Breast epithelium (tissue), 3 donors: ENCODE measurements around the gene RIPPLY3.

Source experiments
- POLR2A ChIP-seq: fragments of 450-650 bp; IDR thresholded peaks from one replicate; pipeline ENCODE4 v1.6.1; 2016; ENCODE audit warnings: antibody characterized with exemption, mild to moderate bottlenecking, moderate library complexity
- TF ChIP-seq, protein P1 (sequence below), 3 donors: fragments of 450-650 bp; IDR thresholded peaks; one replicate each; pipeline ENCODE4 v1.5.1; 2016 to 2017; ENCODE audit warnings: antibody characterized with exemption in 3 of 3, mild to moderate bottlenecking in 3 of 3, moderate library complexity in 3 of 3

DNA sequence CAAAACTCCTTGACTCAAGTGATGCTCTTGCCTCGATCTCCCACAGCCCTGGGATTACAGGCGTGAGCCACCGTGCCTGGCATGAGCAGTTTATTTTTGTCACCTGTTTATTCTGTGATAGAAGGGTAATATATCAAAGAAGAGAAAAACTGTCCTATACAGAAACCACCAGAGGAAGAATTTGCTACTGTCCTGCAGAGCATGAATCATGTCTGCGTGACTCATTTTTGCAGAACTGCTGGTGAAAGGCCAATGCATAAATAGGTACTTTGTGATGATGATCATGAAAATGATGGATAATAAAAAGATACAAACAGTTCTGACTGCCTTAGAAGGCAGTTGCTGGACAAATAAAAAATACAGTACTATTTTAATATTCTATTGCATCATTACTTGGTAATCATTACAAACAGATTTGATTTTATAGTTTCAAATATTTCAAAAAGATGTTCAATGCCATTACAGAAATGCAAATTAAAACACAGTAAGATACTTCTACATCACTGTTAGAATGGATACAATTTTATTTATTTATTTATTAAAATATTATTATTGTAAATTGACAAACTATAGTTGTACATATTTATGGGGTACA, 26.5 kb downstream of the RIPPLY3 start:
- TF ChIP-seq, protein P1, sequence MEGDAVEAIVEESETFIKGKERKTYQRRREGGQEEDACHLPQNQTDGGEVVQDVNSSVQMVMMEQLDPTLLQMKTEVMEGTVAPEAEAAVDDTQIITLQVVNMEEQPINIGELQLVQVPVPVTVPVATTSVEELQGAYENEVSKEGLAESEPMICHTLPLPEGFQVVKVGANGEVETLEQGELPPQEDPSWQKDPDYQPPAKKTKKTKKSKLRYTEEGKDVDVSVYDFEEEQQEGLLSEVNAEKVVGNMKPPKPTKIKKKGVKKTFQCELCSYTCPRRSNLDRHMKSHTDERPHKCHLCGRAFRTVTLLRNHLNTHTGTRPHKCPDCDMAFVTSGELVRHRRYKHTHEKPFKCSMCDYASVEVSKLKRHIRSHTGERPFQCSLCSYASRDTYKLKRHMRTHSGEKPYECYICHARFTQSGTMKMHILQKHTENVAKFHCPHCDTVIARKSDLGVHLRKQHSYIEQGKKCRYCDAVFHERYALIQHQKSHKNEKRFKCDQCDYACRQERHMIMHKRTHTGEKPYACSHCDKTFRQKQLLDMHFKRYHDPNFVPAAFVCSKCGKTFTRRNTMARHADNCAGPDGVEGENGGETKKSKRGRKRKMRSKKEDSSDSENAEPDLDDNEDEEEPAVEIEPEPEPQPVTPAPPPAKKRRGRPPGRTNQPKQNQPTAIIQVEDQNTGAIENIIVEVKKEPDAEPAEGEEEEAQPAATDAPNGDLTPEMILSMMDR (IDR thresholded peaks at IDR 0.05) = no peak
- TF ChIP-seq POLR2A = no peak
